Astrocyte of the cerebellum (primary cell): Measurements from ENCODE around the gene EYS.
"Not testable (repeated sequence)": the region's sequence is repeated elsewhere in the genome, so short reads cannot be mapped to it uniquely, and the experiment has no call there.

ENCODE experiments used
- DNase-seq: peaks from one replicate; pipeline ENCODE4 v3.0.0-alpha.2; 2011; ENCODE audit warnings: low read depth
- H3K4me3 ChIP-seq: 2 replicates; pipeline ENCODE4 v1.5.1; 2011; ENCODE audit warnings: mild to moderate bottlenecking, low read depth, low read length, moderate library complexity
- CTCF ChIP-seq: IDR thresholded peaks from 2 replicates; pipeline ENCODE4 v1.5.1; 2012; ENCODE audit warnings: low read length, low read depth, moderate library complexity, mild to moderate bottlenecking; ENCODE audit errors: missing control alignments
- in situ Hi-C: cut with HindIII; loops from 2 replicates; pipeline ENCODE4 v1.10.0; 2017; ENCODE audit warnings: low sequenced_read_pairs

The EYS gene

GRCh38 chr6:65059568-65059967, 647.5 kb downstream of the EYS start:
- in situ Hi-C loops: no loop called here
- H3K4me3 ChIP-seq: no peak overlapping the region
- TF ChIP-seq CTCF: no peak
- no peak for DNase-seq

- in situ Hi-C loops: no loop called here
Observed at GRCh38 chr6:65055545-65055944, 651.5 kb downstream of the EYS start.

DNA sequence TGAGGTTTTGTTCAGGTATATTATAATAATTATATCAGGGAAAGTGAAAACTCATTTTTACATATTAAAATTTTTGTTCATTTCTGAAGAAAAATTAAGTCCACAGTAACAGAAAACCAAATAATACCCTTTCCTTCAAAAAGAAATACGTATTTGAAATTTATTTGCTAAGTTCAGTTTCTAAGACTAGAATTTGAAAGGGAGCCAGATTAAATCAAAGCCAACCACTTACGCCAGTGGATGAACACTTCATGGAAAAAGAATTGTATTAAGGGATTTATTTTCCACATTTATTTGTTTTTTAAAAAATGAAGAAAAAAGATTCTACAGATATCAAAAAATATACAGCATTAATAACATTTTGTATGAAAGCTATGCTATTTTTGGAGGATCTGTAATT, 654.4 kb downstream of the EYS start:
- in situ Hi-C loops: no loop called here
- TF ChIP-seq CTCF: no peak
- no peak for DNase-seq
- no peak overlapping the region for H3K4me3 ChIP-seq

More at GRCh38 chr6:65055545-65055944, 651.5 kb downstream of the EYS start:
- no peak for DNase-seq
- TF ChIP-seq CTCF: no peak
- H3K4me3 ChIP-seq: no peak overlapping the region

DNA sequence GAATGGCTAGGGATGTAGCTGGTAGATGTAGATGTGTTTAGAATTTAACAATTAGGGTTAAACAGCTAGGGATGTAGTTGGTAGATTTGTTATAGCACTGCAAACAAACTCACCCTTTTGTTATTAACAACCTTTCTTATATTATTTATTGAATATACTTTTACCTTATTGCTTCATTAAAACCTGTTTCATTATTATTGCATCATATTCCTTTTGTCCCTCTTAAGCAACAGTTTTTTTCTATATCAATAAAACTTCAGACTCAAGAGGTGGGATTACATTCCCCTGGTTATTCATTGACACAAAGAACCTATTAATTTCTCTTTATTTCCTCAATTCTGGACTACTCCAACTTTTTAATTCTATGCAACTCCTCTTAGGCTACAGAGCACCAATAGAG, 661.2 kb downstream of the EYS start:
- no peak for TF ChIP-seq CTCF
- in situ Hi-C loops: no loop called here
- DNase-seq: no peak
- no peak overlapping the region for H3K4me3 ChIP-seq

- in situ Hi-C loops: no loop called here
- TF ChIP-seq CTCF: no peak
- DNase-seq: no peak
- no peak overlapping the region for H3K4me3 ChIP-seq
Observed at GRCh38 chr6:65014006-65014405, 693.0 kb downstream of the EYS start.

GRCh38 chr6:65006788-65007187, 700.2 kb downstream of the EYS start:
- H3K4me3 ChIP-seq: no peak overlapping the region
- in situ Hi-C loops: no loop called here
- TF ChIP-seq CTCF: no peak
- no peak for DNase-seq

DNA sequence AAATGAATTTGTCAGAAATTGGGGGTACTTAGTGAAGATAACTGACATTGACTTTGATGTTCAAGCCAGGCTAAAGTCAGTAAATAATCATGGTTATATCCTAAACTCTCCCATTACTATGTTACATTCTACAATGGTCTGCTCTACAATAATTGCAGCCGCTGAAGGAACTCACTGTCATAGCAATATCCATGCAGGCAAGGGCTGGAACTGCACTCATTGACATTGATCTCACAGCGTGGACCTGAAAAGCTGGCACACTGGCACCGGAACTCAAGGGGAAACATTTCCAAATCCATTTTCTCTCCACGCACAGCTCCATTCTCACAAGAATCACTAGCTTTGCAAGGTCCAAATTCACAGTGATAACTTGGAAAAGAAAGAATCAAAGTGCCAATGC, 702.7 kb downstream of the EYS start:
- no peak overlapping the region for H3K4me3 ChIP-seq
- no peak for DNase-seq
- in situ Hi-C loops: no loop called here
- TF ChIP-seq CTCF: no peak

DNA sequence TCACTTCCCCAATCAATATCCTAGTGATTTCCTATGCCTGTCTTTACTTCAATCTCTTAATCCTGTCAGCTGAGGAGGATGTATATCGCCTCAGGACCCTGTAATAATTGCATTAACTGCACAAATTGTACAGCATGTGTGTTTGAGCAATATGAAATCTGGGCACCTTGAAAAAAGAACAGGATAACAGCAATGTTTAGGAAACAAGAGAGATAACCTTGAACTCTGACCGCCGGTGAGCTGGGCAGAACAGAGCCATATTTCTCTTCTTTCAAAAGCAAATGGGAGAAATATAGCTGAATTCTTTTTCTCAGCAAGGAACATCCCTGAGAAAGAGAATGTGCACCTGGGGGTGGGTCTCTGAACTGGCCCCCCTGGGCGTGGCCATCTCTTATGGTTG, 704.1 kb downstream of the EYS start:
- H3K4me3 ChIP-seq, DNase-seq, in situ Hi-C loops: not testable (repeated sequence)
